Heart right ventricle (tissue), 16 donors: ENCODE measurements around the gene RFC1. TPM values are rescaled to one million over a fixed set of nuclear protein-coding genes. Genes with fewer than 3 reads are reported as not detected.
"Not testable (repeated sequence)": the region's sequence is repeated elsewhere in the genome, so short reads cannot be mapped to it uniquely, and the experiment has no call there.

ENCODE experiments used
- ATAC-seq, 8 donors: fragments of 200-7000 bp; cut with Tn5 transposase; one replicate each; pipeline ENCODE4 v1.9.1; 2020; ENCODE audit warnings: mild to moderate bottlenecking in 8 of 8, moderate library complexity in 8 of 8, moderate number of reproducible peaks in 1 of 8
- DNase-seq, 2 donors: peaks; one replicate each; pipeline ENCODE4 v3.0.0-alpha.2; 2020
- H3K27ac ChIP-seq, 10 donors: fragments of 200-600 bp; sonication (generic) in 2 of 10; one replicate each; pipeline versions ENCODE4 v1.5.0 to v1.8.0; 2020 to 2022; ENCODE audit warnings: mild to moderate bottlenecking in 3 of 10
- H3K27me3 ChIP-seq, 7 donors: fragments of 200-600 bp; one replicate each; pipeline ENCODE4 v1.8.0; 2021 to 2022; ENCODE audit warnings: mild to moderate bottlenecking in 2 of 7
- H3K36me3 ChIP-seq, 9 donors: fragments of 200-600 bp; sonication (generic) in 1 of 9; one replicate each; pipeline versions ENCODE4 v1.5.0 to v1.8.0; 2020 to 2022; ENCODE audit warnings: mild to moderate bottlenecking in 2 of 9
- H3K4me1 ChIP-seq, 9 donors: fragments of 200-600 bp; sonication (generic) in 1 of 9; one replicate each; pipeline versions ENCODE4 v1.5.0 to v1.8.0; 2020 to 2022; ENCODE audit warnings: mild to moderate bottlenecking in 4 of 9
- H3K4me3 ChIP-seq, 10 donors: fragments of 200-600 bp; sonication (generic) in 2 of 10; one replicate each; pipeline versions ENCODE4 v1.5.0 to v1.8.0; 2020 to 2022; ENCODE audit warnings: mild to moderate bottlenecking in 7 of 10, moderate library complexity in 2 of 10
- H3K9me3 ChIP-seq, 11 donors: fragments of 200-600 bp in 10 of 11; sonication (generic) in 2 of 11; one replicate each; pipeline versions ENCODE4 v1.5.0 to v1.8.0; 2013 to 2022; ENCODE audit warnings: mild to moderate bottlenecking in 2 of 11, control low read depth in 1 of 11, moderate library complexity in 1 of 11
- WGBS, 2 donors: extraction: QIAGEN DNeasy Blood & Tissue Kit; methylation state at CpG; one replicate each; pipeline ENCODE4 v1.1.7; 2013; ENCODE audit warnings: inconsistent platforms in 1 of 2; 5-methylcytosine and 5-hydroxymethylcytosine counted together
- intact Hi-C, 10 donors: fragments of 100-400 bp; cut with DNase I; formaldehyde crosslinking; loops; one replicate each; pipeline versions ENCODE4 v1.11.1 to v1.14.2; 2022
- polyA plus RNA-seq, 2 donors: library from polyadenylated mRNA; stranded (reverse); fragments of 200-250 nt; gene quantifications; one replicate each; pipeline ENCODE4 v1.2.3, GENCODE V29; 2013
- total RNA-seq, 10 donors: library from RNA; stranded (reverse); fragmentation: NEBNext Ultra II Directional in 3 of 10; extraction: Animal tissue kit (Norgen Biotek cat#: 25700) in 3 of 10; gene quantifications; one replicate each; pipeline versions ENCODE4 v1.2.1 to v1.2.4, GENCODE V29; 2021 to 2023
- TF ChIP-seq, protein P1 (sequence below), 9 donors: fragments of 200-600 bp; sonication (generic) in 2 of 9; IDR thresholded peaks; one replicate each; pipeline versions ENCODE4 v1.5.0 to v1.8.0; 2021 to 2022; ENCODE audit warnings: antibody characterized with exemption in 9 of 9, mild to moderate bottlenecking in 5 of 9, moderate library complexity in 1 of 9
- donor health status: Arrhythmogenic right ventricular cardiomyopathy.
- donor health status: ischemic (EF 13 %, LVEDD 7.1; RV severe dilation, severe dysfunction).
- donor health status: healthy with polysubstance abuse.
- donor health status: DM: no; HTN: yes; CAD: no.
- donor health status: DM: no; HTN: no; CAD: no.
- donor health status: ischemic (EF 25% LVEDD 6.9; RV normal size, moderate dysfunction).
- donor health status: ischemic (EF 25% LVEDD 5.7; RV mildly dilated, moderate dysfunction).
- donor health status: healthy.
- donor health status: DM: yes; HTN: yes; CAD: no.
- donor health status: Ischemic cardiomyopathy.
- donor health status: ischemic (EF 35%, LVEDD 5.7; RV mildly dilated, moderate dysfunction).
- donor health status: nonischemic (EF 11% LVEDD 7.7; RV severe dilation, severe dysfunction).
- donor health status: DM: yes; HTN: yes; CAD: no.
- donor health status: PGD.
- donor health status: ischemic (EF 29% LVEDD 5.4; RV normal size, mild dysfunction).
- donor health status: nonischemic (EF 23%, LVEDD 6.1; RV moderate dilation, normal function).

RFC1 gene
- total and polyA plus RNA-seq, 12 donors = 5.7 to 31.0 (median 23.3) TPM

DNA sequence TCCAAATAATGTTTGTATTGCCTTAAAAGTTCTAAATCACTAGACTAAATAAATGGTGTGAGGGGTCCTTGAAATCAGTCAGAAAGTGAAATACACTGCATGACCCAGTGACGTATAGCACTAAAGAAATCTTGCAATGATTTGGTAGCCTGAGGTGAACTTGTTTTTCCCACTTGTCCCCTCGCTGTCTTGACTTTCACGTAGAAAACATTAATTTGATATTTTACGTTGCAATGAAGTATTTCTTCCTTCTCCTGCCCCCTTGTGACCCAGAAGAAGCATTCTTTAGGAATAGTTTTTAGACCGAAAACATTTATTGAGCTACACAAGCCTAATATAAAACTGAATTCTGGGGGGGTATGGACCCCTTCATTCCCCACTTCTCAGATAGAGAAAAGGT is 44.3 kb upstream of the RFC1 start:
- DNase-seq (no peak), ATAC-seq (no peak)
- no peaks in the 10 kb centered on the region for H3K9me3 ChIP-seq
- intact Hi-C loops = no loop called here
- no peak overlapping the region for H3K4me3 ChIP-seq
- peaks cover 0 to 15% (median 0%) of the 10 kb centered on the region in 7 donors for H3K27me3 ChIP-seq
- no peak overlapping the region for H3K27ac ChIP-seq
- H3K4me1 ChIP-seq = no peaks in the 10 kb centered on the region
- TF ChIP-seq, protein P1, sequence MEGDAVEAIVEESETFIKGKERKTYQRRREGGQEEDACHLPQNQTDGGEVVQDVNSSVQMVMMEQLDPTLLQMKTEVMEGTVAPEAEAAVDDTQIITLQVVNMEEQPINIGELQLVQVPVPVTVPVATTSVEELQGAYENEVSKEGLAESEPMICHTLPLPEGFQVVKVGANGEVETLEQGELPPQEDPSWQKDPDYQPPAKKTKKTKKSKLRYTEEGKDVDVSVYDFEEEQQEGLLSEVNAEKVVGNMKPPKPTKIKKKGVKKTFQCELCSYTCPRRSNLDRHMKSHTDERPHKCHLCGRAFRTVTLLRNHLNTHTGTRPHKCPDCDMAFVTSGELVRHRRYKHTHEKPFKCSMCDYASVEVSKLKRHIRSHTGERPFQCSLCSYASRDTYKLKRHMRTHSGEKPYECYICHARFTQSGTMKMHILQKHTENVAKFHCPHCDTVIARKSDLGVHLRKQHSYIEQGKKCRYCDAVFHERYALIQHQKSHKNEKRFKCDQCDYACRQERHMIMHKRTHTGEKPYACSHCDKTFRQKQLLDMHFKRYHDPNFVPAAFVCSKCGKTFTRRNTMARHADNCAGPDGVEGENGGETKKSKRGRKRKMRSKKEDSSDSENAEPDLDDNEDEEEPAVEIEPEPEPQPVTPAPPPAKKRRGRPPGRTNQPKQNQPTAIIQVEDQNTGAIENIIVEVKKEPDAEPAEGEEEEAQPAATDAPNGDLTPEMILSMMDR (IDR thresholded peaks at IDR 0.05) = peak in 3 of 9 donors; percentile 23 to 32 (median 28)
- WGBS, 2 donors = 48 to 54% methylated on average over 5 of the region's 5 CpGs
- H3K36me3 ChIP-seq = no peaks in the 10 kb centered on the region

DNA sequence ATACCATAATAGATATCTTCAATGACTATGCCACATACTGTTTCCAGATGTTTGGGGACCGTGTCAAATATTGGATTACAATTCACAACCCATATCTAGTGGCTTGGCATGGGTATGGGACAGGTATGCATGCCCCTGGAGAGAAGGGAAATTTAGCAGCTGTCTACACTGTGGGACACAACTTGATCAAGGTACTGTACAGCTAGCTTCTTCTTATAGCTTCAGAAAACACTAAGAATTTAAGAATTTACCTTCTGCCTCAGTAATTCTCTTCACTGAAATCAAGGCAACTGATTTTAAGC is 41.4 kb upstream of the RFC1 start:
- 54 to 62% methylated on average over 1 of the region's 1 CpG for WGBS, 2 donors
- H3K9me3 ChIP-seq = no peaks in the 10 kb centered on the region
- ATAC-seq = no peak

DNA sequence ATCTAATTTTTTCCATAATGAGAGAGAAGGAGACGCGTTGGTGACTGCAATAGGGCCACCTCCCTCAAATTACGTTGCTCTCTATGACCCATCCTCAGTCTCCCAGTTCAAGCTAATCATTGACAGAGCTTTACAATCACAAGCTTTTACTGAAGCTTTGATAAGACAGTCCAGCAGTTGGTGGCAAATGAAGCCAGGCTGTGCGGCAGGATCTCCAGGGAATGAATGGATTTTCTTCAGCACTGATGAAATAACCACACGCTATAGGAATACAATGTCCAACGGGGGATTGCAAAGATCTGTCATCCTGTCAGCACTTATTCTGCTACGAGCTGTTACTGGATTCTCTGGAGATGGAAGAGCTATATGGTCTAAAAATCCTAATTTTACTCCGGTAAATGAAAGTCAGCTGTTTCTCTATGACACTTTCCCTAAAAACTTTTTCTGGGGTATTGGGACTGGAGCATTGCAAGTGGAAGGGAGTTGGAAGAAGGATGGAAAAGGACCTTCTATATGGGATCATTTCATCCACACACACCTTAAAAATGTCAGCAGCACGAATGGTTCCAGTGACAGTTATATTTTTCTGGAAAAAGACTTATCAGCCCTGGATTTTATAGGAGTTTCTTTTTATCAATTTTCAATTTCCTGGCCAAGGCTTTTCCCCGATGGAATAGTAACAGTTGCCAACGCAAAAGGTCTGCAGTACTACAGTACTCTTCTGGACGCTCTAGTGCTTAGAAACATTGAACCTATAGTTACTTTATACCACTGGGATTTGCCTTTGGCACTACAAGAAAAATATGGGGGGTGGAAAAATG is 40.8 kb upstream of the RFC1 start, which contains the start of gene KLB:
Gene KLB, plus strand, starts transcription at position 168 of the 821 bp plus-strand sequence. Its CDS starts 20 bp downstream, at position 188.
- Histone ChIP-seq H3K4me1 (no peaks in the 10 kb centered on the region), H3K36me3 (no peaks in the 10 kb centered on the region), H3K27ac (no peak within 1 kb of the TSS), H3K9me3 (no peaks in the 10 kb centered on the region), H3K4me3 (no peak within 1 kb of the TSS), H3K27me3 (peaks cover 0 to 12% (median 0%) of the 10 kb centered on the region in 7 donors)
- WGBS, 2 donors = 35 to 41% methylated on average over 12 of the region's 12 CpGs
- TF ChIP-seq, protein P1 (IDR thresholded peaks at IDR 0.05) = no peak
- DNase-seq = no peak
- intact Hi-C loops = no loop called here
- ATAC-seq = no peak

More for the DNA sequence above, 41.4 kb upstream of the RFC1 start:
- TF ChIP-seq, protein P1 (IDR thresholded peaks at IDR 0.05) = no peak
- intact Hi-C loops = no loop called here
- Histone ChIP-seq H3K4me1 (no peaks in the 10 kb centered on the region), H3K36me3 (no peaks in the 10 kb centered on the region), H3K27me3 (peaks cover 0 to 12% (median 0%) of the 10 kb centered on the region in 7 donors), H3K27ac (no peak overlapping the region), H3K4me3 (no peak overlapping the region)
- no peak for DNase-seq

DNA sequence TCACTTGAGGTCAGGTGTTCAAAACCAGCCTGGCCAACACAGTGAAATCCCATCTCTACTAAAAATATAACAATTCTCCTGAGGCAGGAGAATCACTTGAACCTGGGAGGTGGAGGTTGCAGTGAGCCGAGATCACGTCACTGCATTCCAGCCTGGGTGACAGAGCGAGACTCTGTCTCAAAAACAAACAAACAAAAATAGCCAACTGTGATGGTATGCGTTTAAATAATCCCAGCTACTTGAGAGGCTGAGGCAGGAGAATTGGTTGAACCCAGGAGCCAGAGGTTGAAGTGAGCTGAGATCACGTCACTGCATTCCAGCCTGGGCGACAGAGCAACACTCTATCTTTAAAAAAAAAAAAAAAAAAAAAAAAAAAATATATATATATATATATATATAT is 35.5 kb upstream of the RFC1 start:
- DNase-seq, H3K36me3 ChIP-seq, ATAC-seq, H3K4me1 ChIP-seq, H3K9me3 ChIP-seq, H3K27ac ChIP-seq, intact Hi-C loops, H3K4me3 ChIP-seq: not testable (repeated sequence)
- 51 to 65% methylated on average over 6 of the region's 6 CpGs for WGBS, 2 donors
- peaks cover 0 to 13% (median 0%) of the 10 kb centered on the region in 7 donors for H3K27me3 ChIP-seq

DNA sequence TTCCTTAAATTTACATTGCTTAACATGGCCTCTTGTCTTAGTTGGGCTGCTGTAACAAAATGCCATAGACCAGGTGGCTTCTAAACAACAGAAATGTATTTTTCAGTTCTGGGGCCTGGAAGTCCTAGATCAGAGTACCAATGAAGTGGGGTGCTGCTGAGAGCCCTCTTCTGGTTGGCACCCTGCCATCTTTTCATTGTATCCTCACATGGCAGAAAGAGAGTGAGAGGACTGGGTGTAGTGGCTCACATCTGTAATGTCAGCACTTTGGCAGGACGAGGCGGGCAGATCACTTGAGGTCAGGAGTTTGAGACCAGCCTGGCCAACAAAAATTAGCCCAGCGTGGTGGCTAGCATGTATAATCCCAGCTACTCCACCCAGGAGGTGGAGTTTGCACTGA is 28.5 kb upstream of the RFC1 start:
- H3K4me1 ChIP-seq = no peaks in the 10 kb centered on the region
- H3K9me3 ChIP-seq = no peaks in the 10 kb centered on the region
- no peak overlapping the region for H3K4me3 ChIP-seq
- H3K27me3 ChIP-seq = peaks cover 0 to 7% (median 0%) of the 10 kb centered on the region in 7 donors
- DNase-seq (no peak), ATAC-seq (no peak)
- intact Hi-C loops = no loop called here
- TF ChIP-seq, protein P1 (IDR thresholded peaks at IDR 0.05) = no peak
- H3K27ac ChIP-seq = no peak overlapping the region
- H3K36me3 ChIP-seq = no peaks in the 10 kb centered on the region
- WGBS, 2 donors = 40 to 66% methylated on average over 3 of the region's 3 CpGs
